GM21515 (cell line): ENCODE results near the gene GALNS.
"Not testable (repeated sequence)": the region's sequence is repeated elsewhere in the genome, so short reads cannot be mapped to it uniquely, and the experiment has no call there.

Source experiments
- ATAC-seq: cut with Tn5 transposase; IDR thresholded peaks from one replicate; pipeline ENCODE4 v1.9.1; 2021; ENCODE audit not compliant: unreplicated experiment

The GALNS gene

DNA sequence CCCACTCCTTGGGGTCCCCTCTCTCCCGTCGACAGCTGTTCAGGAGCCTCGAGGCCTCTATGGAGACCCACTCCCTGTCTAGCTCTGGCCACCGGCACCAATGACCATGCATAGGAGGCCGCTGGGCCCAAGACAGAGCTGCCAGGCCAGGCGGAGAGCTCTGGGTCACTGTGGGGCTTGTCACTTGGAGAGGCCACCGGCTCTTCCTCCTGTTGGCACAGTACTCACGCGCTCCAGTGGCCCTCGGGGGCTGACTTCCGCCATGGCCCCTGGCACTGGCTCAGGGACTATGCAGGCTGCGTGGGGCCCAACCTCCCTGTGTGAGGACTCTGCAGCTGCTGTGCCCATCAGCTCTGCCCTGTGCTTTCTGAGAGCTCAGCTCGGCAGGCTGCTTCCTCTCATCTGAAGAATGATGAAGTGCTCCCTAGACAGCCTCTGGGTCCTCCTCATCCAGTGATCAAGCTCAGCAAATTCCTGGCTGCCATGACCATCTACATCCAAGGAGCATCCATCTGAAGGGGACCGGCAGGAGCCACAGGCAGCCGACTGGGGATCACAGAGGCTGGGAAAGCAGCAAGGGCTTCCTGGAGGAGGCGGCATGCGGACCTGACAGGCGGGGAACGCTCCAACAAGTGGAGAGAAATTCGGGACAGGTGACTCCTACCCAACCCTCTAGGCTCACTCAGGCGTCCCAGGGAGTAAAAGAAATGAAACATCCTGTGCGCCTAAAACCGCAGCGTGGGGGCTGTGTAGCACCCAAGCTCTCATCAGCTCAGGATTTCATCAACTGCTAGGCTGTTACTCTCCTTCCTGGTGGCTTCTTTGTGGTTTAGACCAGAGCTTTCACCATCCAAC is 16.8 kb downstream of the GALNS start:
- ATAC-seq, result no peak

DNA sequence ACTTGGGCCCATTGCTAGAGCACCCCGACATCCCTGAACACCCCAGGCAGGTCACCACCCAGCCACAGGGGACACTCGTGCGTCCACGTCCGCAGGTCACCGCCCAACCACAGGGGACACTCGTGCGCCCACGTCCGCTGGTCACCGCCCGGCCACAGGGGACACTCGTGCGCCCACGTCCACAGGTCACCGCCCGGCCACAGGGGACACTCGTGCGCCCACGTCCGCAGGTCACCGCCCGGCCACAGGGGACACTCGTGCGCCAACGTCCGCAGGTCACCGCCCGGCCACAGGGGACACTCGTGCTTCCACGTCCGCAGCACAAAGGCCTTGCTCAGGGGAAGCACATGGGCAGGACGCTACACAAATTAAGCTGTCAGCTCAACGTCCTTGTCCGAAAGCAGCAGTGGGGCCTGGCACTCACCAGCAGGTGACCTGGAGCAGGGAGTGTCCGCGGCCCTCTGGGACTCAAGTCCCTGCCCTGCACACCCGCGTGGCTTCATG is 17.7 kb downstream of the GALNS start:
- ATAC-seq, result no peak

GRCh38 chr16:88838566-88838965 is 18.2 kb downstream of the GALNS start:
- no peak for ATAC-seq

DNA sequence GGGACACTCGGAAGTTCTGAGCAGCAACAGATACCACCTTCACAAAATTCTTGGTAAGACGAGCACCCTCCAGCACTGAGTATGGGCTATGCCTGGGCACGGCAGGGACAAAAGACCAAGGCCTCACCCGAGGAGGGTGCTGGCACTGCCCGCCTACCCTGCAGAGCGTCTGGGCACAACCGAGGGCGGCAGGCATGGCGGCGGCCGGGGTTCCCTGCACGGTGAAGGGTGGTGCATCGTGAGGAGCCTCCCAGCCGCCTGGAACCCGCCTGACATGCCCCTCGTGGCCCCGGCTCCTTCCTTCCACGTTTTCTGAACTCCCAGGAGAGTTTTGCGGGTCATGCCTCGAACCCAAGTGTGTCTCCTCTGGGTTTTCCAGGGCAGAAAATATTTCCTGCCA is 18.9 kb downstream of the GALNS start:
- no peak for ATAC-seq

- no peak for ATAC-seq
Observed at GRCh38 chr16:88836791-88837190, 20.0 kb downstream of the GALNS start.

DNA sequence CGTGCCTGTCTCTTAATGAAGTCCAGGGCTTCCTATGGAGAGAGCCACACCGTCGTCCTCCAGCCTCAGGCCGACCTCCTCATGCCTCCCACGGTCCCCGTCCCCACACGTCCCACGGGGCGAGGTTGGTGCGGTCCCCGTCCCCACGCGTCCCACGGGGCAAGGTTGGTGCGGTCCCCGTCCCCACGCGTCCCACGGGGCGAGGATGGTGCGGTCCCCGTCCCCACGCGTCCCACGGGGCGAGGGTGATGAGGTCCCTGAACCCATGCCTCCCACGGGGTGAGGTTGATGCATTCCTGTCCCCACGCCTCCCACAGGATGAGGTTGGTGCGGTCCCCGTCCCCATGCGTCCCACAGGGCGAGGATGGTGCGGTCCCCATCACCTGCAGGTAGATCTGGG is 20.9 kb downstream of the GALNS start:
- no peak for ATAC-seq

DNA sequence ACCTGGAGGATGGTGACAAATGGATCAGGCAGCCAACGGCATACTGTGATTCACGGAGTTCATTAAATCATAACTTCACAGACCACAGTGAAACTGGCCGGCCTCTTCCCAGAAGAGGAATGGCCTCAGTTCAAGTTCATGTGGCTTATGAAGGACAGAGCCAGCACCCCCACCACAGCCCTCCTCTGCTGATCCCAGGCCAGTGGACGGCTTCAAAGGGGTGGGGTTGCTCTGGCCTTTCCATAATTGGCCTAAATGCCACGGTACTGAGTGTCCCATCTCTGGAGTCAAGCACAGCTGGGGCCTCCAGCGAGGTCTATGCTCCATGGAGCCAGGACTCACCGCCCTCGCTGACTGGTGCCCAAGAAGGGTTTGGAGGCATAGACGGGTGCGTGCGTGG is 21.4 kb downstream of the GALNS start:
- ATAC-seq, result no peak

DNA sequence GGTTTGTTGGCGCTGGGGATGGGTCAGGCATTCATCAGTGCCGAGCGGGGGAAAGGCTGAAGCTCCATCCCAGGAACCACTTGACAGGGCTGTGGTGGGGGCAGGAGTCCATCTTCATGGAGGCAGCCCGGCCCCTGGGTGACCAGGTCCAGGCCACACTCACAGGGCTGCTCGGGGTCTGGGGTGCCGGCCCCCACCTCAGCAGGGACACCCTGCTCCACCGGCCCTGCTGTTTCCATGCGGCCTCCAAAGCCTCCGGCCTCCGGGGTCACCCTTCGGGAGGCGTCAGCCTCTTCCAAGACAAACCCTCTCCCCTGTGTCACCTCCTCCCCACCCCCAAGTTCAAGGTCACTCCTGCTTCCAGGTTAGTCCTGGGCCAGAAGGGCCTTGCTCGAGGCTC is 22.1 kb downstream of the GALNS start:
- ATAC-seq, result no peak

DNA sequence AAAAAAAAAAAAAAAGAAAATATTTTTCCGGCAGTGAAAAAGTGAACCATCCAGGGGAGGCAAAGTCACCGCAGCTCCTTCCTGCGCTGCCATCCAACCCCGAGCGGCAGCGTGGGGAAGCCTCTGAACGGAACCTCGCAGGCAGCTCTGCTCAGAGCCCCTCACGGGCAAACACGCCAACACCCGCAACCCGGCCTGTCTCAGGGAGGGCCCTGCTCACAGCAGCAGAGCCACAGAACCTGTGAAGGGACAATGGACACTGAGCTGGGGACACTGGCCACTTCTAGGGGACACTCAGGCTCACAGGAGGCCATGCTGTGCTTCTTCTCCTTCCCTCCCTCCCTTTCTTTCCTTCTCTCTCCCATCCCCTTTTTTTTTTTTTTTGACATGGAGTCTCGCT is 23.7 kb downstream of the GALNS start:
- no peak for ATAC-seq

DNA sequence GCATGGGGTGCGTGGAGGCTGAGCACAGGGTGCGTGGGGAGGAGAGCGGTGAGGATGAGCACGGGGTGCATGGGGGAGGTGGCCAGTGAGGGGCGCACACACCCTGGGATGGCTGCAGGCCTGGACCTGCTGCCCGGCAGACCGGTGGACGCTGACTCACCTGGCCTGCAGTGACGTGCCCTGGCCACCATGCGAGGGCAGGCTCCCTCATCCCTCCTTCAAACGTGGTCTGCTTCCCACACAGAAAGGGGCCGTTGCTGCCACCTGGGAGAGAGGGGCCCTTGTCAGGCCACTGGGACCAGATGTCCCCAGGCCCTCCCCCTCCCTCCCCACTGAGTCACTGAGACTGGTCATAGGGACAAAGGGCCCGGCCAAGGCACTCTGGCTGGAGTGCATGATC is 24.9 kb downstream of the GALNS start:
- ATAC-seq, result no peak

DNA sequence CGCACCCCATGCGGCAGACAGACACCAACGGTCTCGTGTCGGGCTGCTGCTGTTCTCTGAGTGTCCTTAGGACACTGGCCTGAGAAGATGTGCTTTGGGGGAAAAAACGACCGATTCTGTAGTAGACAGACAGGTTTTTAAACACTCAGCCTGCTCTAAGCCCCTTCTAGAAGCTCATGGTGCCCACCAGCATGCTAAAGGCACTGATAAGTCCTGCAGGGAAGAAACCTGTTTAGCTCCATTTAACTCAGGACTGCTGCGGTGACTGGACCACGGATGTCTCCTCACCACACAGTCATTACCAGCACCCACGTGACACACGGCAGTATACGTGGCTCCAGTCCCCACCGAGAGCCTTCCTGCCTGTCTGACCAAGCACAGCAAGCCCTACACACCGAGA is 26.0 kb downstream of the GALNS start:
- no peak for ATAC-seq

GRCh38 chr16:88830258-88830657 is 26.5 kb downstream of the GALNS start:
- ATAC-seq, result no peak

DNA sequence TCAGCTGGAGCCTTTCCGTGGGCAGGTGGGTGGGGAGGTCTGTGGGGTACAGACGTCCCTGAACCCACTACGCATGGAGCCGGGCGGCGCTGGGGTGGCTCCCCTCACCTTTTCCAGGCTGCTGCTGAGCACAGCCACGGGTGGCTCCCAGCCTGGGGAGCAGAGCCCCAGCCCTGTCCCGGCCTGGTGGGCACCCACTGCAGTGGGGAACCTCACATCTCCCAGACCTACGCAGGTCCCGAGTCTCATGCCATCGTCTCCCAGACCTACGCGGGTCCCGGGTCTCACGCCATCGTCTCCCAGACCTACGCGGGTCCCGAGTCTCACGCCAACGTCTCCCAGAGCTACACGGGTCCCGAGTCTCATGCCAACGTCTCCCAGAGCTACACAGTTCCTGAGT is 28.0 kb downstream of the GALNS start:
- ATAC-seq, result no peak

- ATAC-seq, result no peak
Observed at GRCh38 chr16:88827727-88828126, 29.0 kb downstream of the GALNS start.

DNA sequence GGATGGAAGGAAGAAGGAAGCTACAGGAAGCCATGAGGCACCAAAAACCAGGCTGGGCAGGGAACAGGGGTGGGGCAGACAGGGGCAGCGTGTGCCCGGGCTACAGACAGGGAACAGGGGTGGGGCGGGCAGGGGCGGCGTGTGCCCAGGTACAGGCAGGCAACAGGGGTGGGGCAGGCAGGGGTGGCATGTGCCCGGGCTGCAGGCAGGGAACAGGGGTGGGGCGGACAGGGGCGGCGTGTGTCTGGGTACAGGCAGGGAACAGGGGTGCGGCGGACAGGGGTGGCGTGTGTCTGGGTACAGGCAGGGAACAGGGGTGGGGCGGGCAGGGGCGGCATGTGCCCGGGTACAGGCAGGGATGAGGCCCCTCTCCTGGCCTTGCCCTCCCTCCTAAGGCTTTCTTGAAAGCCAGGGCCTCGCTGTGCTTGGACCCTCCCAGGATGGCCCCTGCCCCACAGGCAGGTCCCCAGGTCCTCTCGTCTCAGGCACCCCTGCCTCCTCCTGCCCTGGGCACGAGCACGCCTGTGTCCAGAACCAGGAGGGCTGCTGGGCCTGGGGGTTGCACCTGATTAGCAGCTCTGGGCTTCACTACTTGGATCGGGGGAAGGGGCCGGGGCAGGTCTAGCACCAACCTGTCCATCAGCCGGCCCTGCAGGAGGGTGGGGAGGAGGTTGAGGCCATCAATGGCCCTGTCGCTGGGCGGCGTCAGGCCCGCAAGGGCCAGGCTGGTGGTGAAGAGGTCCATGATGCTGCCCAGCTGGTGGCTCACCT is 30.5 kb downstream of the GALNS start:
- ATAC-seq, result no peak

GRCh38 chr16:88825146-88825545 is 31.6 kb downstream of the GALNS start:
- no peak for ATAC-seq

DNA sequence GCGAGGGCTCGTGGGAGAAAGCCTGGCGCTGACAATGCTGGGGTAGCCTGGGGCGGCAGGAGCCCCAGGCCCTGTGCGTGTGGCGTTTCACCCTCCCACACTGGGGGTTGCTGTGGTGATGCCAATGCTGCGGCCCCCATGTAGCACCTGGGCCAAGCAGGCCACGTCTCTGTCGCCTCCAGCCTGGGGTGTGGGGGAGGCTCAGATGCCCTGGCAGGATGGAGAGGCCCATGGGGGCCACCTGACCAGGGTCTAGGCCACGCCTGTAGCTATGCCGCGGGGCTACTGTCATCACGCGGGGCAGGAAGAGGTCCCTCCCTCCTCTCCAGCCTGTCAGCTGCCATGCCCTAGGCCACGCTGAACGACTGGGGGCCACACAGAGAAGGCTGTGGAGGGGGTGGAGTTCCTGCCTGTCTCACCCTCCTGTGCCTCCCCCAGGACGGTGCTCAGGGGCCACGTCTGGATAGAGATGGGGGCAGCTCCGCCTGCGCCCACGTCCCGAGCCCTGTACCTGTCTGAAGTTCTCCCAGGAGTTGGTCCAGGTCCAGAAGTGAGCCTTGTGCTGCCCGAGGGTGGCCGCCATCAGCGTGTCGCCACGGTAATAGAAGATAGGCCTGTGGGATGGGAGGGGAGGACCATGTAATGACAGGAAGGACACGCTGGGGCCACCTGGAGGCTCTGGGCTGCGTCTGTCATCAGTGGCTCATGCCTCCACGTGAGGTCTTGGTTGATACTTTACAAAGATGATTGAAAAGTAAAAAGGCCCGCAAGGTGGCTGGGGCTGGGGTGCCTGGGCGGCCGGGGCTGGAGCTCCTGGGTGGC is 32.3 kb downstream of the GALNS start:
- no peak for ATAC-seq

- ATAC-seq, result not testable (repeated sequence)
Observed at GRCh38 chr16:88823646-88824045, 33.1 kb downstream of the GALNS start.

GRCh38 chr16:88822281-88823040 is 34.3 kb downstream of the GALNS start:
- no peak for ATAC-seq

DNA sequence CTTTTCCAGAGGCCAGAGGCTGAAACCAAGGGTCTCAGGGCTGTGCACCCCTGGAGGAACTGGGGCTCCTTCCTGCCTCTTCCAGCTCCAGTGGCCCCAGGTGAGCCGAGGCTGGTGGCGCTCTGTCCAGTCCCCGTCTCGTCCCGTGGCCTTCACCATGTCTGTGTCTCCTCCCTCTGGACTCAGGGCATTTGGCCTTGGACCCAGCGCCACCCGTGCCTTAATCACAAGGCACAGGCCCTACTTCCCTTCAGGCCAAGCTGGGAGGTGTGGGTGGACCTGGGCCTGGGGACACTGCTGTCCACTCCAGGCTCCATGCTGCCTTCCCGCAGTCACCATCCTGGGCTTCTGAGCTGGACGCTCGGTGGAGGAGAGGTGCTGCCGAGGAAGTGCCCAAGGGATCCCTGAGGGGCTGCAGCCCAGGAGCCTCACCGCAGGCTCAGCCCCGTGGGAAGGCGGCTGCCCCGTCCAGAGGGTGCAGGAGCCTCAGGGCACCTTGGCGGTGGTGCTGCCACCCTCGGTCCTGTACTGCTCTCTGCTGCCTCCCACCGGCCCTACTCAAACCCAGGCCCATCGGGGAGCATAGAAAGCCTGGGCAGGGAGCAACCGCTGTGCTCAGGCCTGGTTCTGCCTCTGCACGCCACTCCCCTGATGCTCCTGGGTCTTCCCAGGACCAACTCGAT is 35.4 kb downstream of the GALNS start:
- ATAC-seq, result no peak
